OCI-LY7 (cell line): ENCODE measurements around the gene PGD.

Experiments
- CTCF ChIP-seq: fragments of 200-600 bp; sonication (generic); conservative IDR thresholded peaks from 2 replicates; pipeline ENCODE4 v1.5.1; 2014; ENCODE audit warnings: mild to moderate bottlenecking, antibody characterized with exemption, low read length, moderate library complexity, mixed read lengths
- EZH2phosphoT487 ChIP-seq: fragments of 200-600 bp; sonication (generic); IDR thresholded peaks from 2 replicates; pipeline ENCODE4 v1.6.1; 2018; ENCODE audit warnings: low read depth, borderline replicate concordance, mild to moderate bottlenecking, mixed run types, antibody characterized with exemption, low read length, moderate library complexity, mixed read lengths

GRCh38 chr1:10449751-10450150 is 50.9 kb downstream of the PGD start, which contains the start of gene CORT:
- TF ChIP-seq CTCF: no peak
- TF ChIP-seq EZH2phosphoT487: no peak
